Esophagus (tissue), 2 donors: ENCODE data around the gene THSD1. TPM values are rescaled to one million over a fixed set of nuclear protein-coding genes. Genes with fewer than 3 reads are reported as not detected.
"Not testable (repeated sequence)": the region's sequence is repeated elsewhere in the genome, so short reads cannot be mapped to it uniquely, and the experiment has no call there.

ENCODE experiments used
- H3K27ac ChIP-seq, 2 donors: one replicate each; pipeline ENCODE4 v1.5.1; 2013; ENCODE audit warnings: low read depth in 2 of 2, mild to moderate bottlenecking in 2 of 2, inconsistent platforms in 1 of 2, low read length in 1 of 2, moderate library complexity in 1 of 2
- H3K27me3 ChIP-seq, 2 donors: one replicate each; pipeline ENCODE4 v1.6.1; 2013; ENCODE audit warnings: low read length in 2 of 2, control low read depth in 1 of 2, mild to moderate bottlenecking in 1 of 2; ENCODE audit not compliant: insufficient read depth in 2 of 2, control insufficient read depth in 1 of 2
- H3K36me3 ChIP-seq, 2 donors: one replicate each; pipeline ENCODE4 v1.6.1; 2013; ENCODE audit warnings: low read length in 1 of 2; ENCODE audit not compliant: control insufficient read depth in 2 of 2, insufficient read depth in 2 of 2
- H3K4me1 ChIP-seq, 2 donors: one replicate each; pipeline ENCODE4 v1.6.1; 2013; ENCODE audit warnings: low read length in 1 of 2; ENCODE audit not compliant: control insufficient read depth in 2 of 2, insufficient read depth in 2 of 2
- H3K4me3 ChIP-seq, 2 donors: one replicate each; pipeline ENCODE4 v1.5.1; 2013; ENCODE audit warnings: low read length in 2 of 2, mild to moderate bottlenecking in 2 of 2, low read depth in 1 of 2, moderate library complexity in 1 of 2
- H3K9me3 ChIP-seq, 2 donors: one replicate each; pipeline ENCODE4 v1.6.1; 2013; ENCODE audit warnings: mild to moderate bottlenecking in 2 of 2, low read depth in 1 of 2, low read length in 1 of 2, moderate library complexity in 1 of 2; ENCODE audit not compliant: control insufficient read depth in 2 of 2, insufficient read depth in 1 of 2
- WGBS, 2 donors: extraction: QIAGEN DNeasy Blood & Tissue Kit; methylation state at CpG; one replicate each; pipeline ENCODE4 v1.1.7; 2013; 5-methylcytosine and 5-hydroxymethylcytosine counted together
- polyA plus RNA-seq, 2 donors: library from polyadenylated mRNA; stranded (reverse); fragments of 200-250 nt; gene quantifications; one replicate each; pipeline ENCODE4 v1.2.3, GENCODE V29; 2013
- donor health status: healthy with polysubstance abuse.
- donor health status: Bipolar disorder and iron deficiency.

Gene THSD1
- polyA plus RNA-seq, 2 donors: 1.4 to 2.0 TPM

DNA sequence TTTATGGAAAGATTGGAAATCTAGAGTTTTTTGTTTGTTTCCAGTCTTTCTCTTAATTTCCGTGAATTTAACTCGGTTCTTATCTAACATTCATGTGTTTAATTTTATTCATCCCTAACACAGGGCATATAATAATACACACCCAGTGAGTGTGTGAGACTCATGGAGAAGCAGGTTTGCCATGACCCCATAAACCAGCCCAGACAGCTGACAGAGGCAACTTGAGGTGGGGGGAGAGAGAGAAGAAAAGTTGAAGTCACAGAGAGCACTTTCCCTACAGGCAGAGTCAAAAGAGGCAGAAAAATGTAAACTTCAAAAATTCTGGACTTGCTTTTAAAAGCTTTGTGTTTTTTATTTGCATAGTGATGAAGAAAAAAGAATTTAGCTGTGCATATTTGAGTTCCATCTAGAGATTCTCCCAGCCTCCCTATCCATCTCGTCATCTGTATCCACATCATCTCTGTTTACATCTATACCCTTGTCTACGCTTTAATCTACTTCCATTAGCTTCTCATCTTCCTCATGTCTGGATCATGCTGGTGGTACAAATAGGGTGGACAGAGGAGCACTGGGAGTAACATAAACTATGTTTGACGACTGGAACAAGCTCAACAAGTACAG lies 60.2 kb downstream of the THSD1 start:
- H3K36me3 ChIP-seq: no peaks in the 10 kb centered on the region
- WGBS, 2 donors: 62 to 73% methylated on average over 5 of the region's 5 CpGs
- no peaks in the 10 kb centered on the region for H3K4me1 ChIP-seq
- H3K27ac ChIP-seq: no peak overlapping the region
- H3K9me3 ChIP-seq: no peaks in the 10 kb centered on the region
- H3K4me3 ChIP-seq: no peak overlapping the region
- no peaks in the 10 kb centered on the region for H3K27me3 ChIP-seq

GRCh38 chr13:52345048-52345447 lies 60.9 kb downstream of the THSD1 start:
- Histone ChIP-seq H3K4me1 (no peaks in the 10 kb centered on the region), H3K27me3 (no peaks in the 10 kb centered on the region), H3K4me3 (no peak overlapping the region), H3K36me3 (no peaks in the 10 kb centered on the region), H3K27ac (no peak overlapping the region), H3K9me3 (no peaks in the 10 kb centered on the region)
- 38 to 60% methylated on average over 3 of the region's 3 CpGs for WGBS, 2 donors

DNA sequence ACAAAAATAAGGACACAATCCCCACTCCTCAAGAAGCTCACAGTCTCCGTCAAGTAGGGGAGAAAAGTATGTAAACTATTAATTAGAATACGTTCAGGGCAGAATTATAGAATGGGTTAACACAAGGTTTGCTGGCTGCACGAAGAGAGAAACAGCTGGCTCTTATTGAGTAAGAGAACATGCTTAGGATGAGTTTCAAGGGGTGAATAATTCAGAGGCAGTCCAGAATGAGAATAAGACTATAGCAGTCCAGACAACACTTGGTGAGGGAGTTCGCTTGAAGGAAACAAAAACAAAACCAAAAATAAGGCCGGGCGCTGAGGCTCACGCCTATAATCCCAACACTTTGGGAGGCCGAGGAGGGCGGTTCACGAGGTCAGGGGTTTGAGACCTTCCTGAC lies 61.9 kb downstream of the THSD1 start:
- 77 to 83% methylated on average over 10 of the region's 10 CpGs for WGBS, 2 donors
- H3K27ac ChIP-seq: no peak overlapping the region
- H3K4me1 ChIP-seq: no peaks in the 10 kb centered on the region
- H3K9me3 ChIP-seq: no peaks in the 10 kb centered on the region
- no peaks in the 10 kb centered on the region for H3K27me3 ChIP-seq
- no peaks in the 10 kb centered on the region for H3K36me3 ChIP-seq
- H3K4me3 ChIP-seq: no peak overlapping the region

DNA sequence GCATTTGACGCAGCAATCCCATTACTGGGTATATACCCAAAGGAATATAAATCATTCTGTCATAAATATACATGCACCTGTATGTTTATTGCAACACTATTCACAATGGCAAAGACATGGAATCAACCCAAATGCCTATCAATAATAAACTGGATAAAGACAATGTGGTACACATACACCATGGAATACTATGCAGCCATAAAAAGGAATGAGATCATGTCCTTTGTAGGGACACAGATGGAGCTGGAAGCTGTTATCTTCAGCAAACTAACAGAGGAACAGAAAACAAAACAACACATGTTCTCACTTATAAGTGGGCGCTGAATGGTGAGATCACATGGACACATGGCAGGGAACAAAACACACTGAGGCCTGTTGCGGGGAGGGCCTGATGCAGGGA lies 63.8 kb downstream of the THSD1 start:
- H3K27me3 ChIP-seq, H3K27ac ChIP-seq, H3K4me3 ChIP-seq, H3K36me3 ChIP-seq, H3K4me1 ChIP-seq, H3K9me3 ChIP-seq: not testable (repeated sequence)
- 97 to 100% methylated on average over 3 of the region's 3 CpGs for WGBS, 2 donors

DNA sequence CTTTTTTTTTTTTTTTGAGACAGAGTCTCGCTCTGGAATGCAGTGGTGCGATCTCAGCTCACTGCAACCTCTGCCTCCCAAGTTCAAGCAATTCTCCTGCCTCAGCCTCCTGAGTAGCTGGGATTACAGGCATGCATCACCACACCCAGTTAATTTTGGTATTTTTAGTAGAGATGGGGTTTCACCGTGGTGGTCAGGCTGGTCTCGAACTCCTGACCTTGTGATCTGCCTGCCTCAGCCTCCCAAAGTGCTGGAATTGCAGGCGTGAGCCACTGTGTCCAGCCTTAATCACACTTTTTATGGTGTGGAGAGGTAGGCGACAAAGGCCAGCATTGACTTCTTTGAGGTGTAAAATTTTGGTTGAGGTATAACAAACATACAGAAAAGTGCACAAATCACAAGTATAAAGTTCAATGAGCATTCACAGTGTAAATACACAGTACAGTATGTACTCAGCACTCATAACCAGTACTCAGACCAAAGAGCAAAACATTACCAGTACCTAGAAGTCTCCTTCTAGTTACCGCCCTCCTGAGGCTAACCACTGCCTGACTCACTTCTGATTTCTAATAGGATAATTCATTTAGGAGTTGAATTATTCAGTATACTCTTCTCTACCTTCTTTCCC lies 68.0 kb downstream of the THSD1 start:
- 78 to 84% methylated on average over 7 of the region's 7 CpGs for WGBS, 2 donors
- H3K4me3 ChIP-seq, H3K9me3 ChIP-seq, H3K27ac ChIP-seq, H3K27me3 ChIP-seq, H3K4me1 ChIP-seq, H3K36me3 ChIP-seq: not testable (repeated sequence)

- H3K4me1 ChIP-seq, H3K4me3 ChIP-seq, H3K27ac ChIP-seq, H3K27me3 ChIP-seq, H3K9me3 ChIP-seq, H3K36me3 ChIP-seq: not testable (repeated sequence)
- no CpG with 5 or more reads among the region's 22 CpGs for WGBS, 2 donors
Measured at GRCh38 chr13:52334107-52334506, 71.9 kb downstream of the THSD1 start.

- H3K4me3 ChIP-seq, H3K27ac ChIP-seq, H3K27me3 ChIP-seq, H3K9me3 ChIP-seq, H3K36me3 ChIP-seq, H3K4me1 ChIP-seq: not testable (repeated sequence)
- WGBS, 2 donors: 80 to 92% methylated on average over 3 of the region's 6 CpGs
Measured at GRCh38 chr13:52331844-52332243, 74.1 kb downstream of the THSD1 start.

Other genes with a start within 250 kb of the THSD1 start
- 1 to 10 TPM; 4.6 to 8.7 TPM for gene NEK3, start 246.6 kb downstream of the THSD1 start, polyA plus RNA-seq
- 10 to 100 TPM; 21.5 to 23.4 TPM for gene VPS36, start 44.5 kb upstream of the THSD1 start, polyA plus RNA-seq
- 1 to 10 TPM; 5.2 to 8.6 TPM for gene CKAP2, start 49.3 kb upstream of the THSD1 start, polyA plus RNA-seq
- gene HNRNPA1L2, start 236.3 kb upstream of the THSD1 start, polyA plus RNA-seq: 1 to 10 TPM; 5.3 to 8.9 TPM
- gene SUGT1, start 246.7 kb upstream of the THSD1 start, polyA plus RNA-seq: 10 to 100 TPM; 33.7 to 36.1 TPM